ENCODE data around the gene HAUS7.

GRCh38 chrX:153517946-153518834 is 47.8 kb upstream of the HAUS7 start:
- no peak for TF ChIP-seq CTCF (conservative IDR thresholded peaks at IDR 0.05; ENCODE audit: low read length)
- no peak for TF ChIP-seq EZH2phosphoT487 (IDR thresholded peaks at IDR 0.05; ENCODE audit: borderline replicate concordance)

Data from Loucy (cell line).